EL (cell line): ENCODE measurements around the gene RFC4.

Source experiments
- DNase-seq: peaks from one replicate; pipeline ENCODE4 v3.0.0-alpha.2; 2016

The RFC4 gene

DNA sequence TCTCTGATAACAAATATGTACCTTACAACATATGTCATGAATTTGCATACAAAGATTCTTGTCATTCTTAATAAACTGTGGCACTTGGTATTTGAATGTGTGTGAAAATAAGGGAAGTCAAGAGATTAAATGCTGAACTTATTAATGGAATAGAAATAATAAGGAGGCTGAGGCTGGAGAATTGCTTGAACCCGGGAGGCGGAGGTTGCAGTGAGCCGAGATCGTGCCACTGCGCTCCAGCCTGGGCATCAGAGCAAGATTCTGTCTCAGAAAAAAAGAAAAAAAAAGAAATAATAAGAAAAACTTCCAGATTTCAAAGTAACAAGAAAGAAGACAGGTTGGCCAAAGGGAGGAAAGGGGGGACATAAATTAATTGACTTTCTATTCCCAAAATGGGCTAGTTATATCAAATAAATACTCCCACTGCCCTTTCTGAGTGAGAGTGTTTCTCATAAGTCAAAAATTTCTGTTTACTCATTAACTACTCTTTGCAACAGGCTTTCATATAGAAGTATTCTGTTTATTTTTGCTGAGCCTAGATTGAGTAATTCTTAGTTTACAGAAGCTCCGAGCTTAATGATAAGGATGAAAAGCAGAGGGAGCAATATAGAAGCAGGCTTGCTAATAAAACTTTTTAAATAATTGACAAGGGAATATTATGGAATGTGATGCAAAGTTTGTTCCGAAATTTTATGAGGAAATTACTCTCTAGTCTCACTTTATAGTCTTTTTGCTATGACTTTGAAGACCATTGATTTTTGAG is 63.5 kb downstream of the RFC4 start:
- DNase-seq = no peak
